Fibroblast of mammary gland (primary cell): ENCODE data around the gene FLT1.

Experiments
- DNase-seq: peaks from one replicate; pipeline ENCODE4 v3.0.0-alpha.2; 2010; ENCODE audit warnings: low read depth
- H3K4me3 ChIP-seq: 2 replicates; pipeline ENCODE4 v1.5.1; 2011; ENCODE audit warnings: low read depth, mild to moderate bottlenecking, low read length, moderate library complexity; ENCODE audit not compliant: control insufficient read depth
- CTCF ChIP-seq: conservative IDR thresholded peaks from 2 replicates; pipeline ENCODE4 v1.5.1; 2011; ENCODE audit warnings: low read depth, low read length, inconsistent platforms; ENCODE audit not compliant: control insufficient read depth, insufficient read depth

Gene FLT1

GRCh38 chr13:28340272-28340793 lies 154.6 kb downstream of the FLT1 start:
- TF ChIP-seq CTCF: no peak
- DNase-seq: peak; percentile 45
- no peak overlapping the region for H3K4me3 ChIP-seq

- H3K4me3 ChIP-seq: no peak overlapping the region
- no peak for TF ChIP-seq CTCF
- DNase-seq: peak; percentile 16
Measured at GRCh38 chr13:28339419-28339818, 155.5 kb downstream of the FLT1 start.

GRCh38 chr13:28338742-28339141 lies 156.2 kb downstream of the FLT1 start:
- no peak overlapping the region for H3K4me3 ChIP-seq
- TF ChIP-seq CTCF: no peak
- no peak for DNase-seq

GRCh38 chr13:28338006-28338574 lies 156.8 kb downstream of the FLT1 start:
- H3K4me3 ChIP-seq: no peak overlapping the region
- DNase-seq: peak; percentile 30
- no peak for TF ChIP-seq CTCF

GRCh38 chr13:28337166-28338005 lies 157.5 kb downstream of the FLT1 start:
- H3K4me3 ChIP-seq: no peak overlapping the region
- TF ChIP-seq CTCF: no peak
- DNase-seq: peak; percentile 91

- TF ChIP-seq CTCF: no peak
- DNase-seq: no peak
- no peak overlapping the region for H3K4me3 ChIP-seq
Measured at GRCh38 chr13:28336193-28336657, 158.7 kb downstream of the FLT1 start.
